HUES6 (cell line): ENCODE results near the gene UBE2S.
"Not testable (repeated sequence)": the region's sequence is repeated elsewhere in the genome, so short reads cannot be mapped to it uniquely, and the experiment has no call there.

ENCODE experiments used
- H3K27ac ChIP-seq: 2 replicates; pipeline ENCODE4 v1.7.0; 2013; ENCODE audit warnings: low read depth, mild to moderate bottlenecking, low read length, inconsistent platforms
- H3K27me3 ChIP-seq: 2 replicates; pipeline ENCODE4 v1.6.1; 2013; ENCODE audit warnings: low read length; ENCODE audit not compliant: control insufficient read depth, insufficient read depth
- H3K36me3 ChIP-seq: 2 replicates; pipeline ENCODE4 v1.6.1; 2013; ENCODE audit warnings: low read length; ENCODE audit not compliant: control insufficient read depth, insufficient read depth
- H3K4me1 ChIP-seq: 2 replicates; pipeline ENCODE4 v1.6.1; 2013; ENCODE audit warnings: low read length; ENCODE audit not compliant: control insufficient read depth, insufficient read depth
- H3K4me3 ChIP-seq: 2 replicates; pipeline ENCODE4 v1.5.1; 2013; ENCODE audit warnings: low read depth, low read length
- H3K9ac ChIP-seq: one replicate; pipeline ENCODE4 v1.6.1; 2013; ENCODE audit warnings: mild to moderate bottlenecking, low read length
- H3K9me3 ChIP-seq: 2 replicates; pipeline ENCODE4 v1.6.1; 2013; ENCODE audit warnings: low read depth, low read length; ENCODE audit not compliant: control insufficient read depth, insufficient read depth

The UBE2S gene

GRCh38 chr19:55437410-55437809, 29.8 kb upstream of the UBE2S start:
- H3K9ac ChIP-seq, result no peak overlapping the region
- no peak overlapping the region for H3K27ac ChIP-seq
- H3K36me3 ChIP-seq, result no peaks in the 10 kb centered on the region
- H3K9me3 ChIP-seq, result no peaks in the 10 kb centered on the region
- H3K27me3 ChIP-seq, result peaks cover 72% of the 10 kb centered on the region
- H3K4me1 ChIP-seq, result peaks cover 7% of the 10 kb centered on the region
- H3K4me3 ChIP-seq, result no peak overlapping the region

- Histone ChIP-seq H3K27me3 (peaks cover 72% of the 10 kb centered on the region), H3K4me1 (peaks cover 6% of the 10 kb centered on the region), H3K9me3 (no peaks in the 10 kb centered on the region), H3K9ac (no peak overlapping the region), H3K36me3 (no peaks in the 10 kb centered on the region), H3K4me3 (no peak overlapping the region), H3K27ac (no peak overlapping the region)
Measured at GRCh38 chr19:55436847-55437246, 29.3 kb upstream of the UBE2S start.

GRCh38 chr19:55435020-55435419, 27.4 kb upstream of the UBE2S start:
- Histone ChIP-seq H3K4me3 (no peak overlapping the region), H3K27ac (no peak overlapping the region), H3K4me1 (no peaks in the 10 kb centered on the region), H3K9ac (no peak overlapping the region), H3K36me3 (no peaks in the 10 kb centered on the region), H3K9me3 (no peaks in the 10 kb centered on the region), H3K27me3 (peaks cover 61% of the 10 kb centered on the region)

- no peak overlapping the region for H3K4me3 ChIP-seq
- H3K27ac ChIP-seq, result no peak overlapping the region
- no peaks in the 10 kb centered on the region for H3K4me1 ChIP-seq
- peaks cover 55% of the 10 kb centered on the region for H3K27me3 ChIP-seq
- no peaks in the 10 kb centered on the region for H3K9me3 ChIP-seq
- H3K36me3 ChIP-seq, result no peaks in the 10 kb centered on the region
- H3K9ac ChIP-seq, result no peak overlapping the region
Measured at GRCh38 chr19:55434356-55434919, 26.9 kb upstream of the UBE2S start.

GRCh38 chr19:55433292-55433691, 25.7 kb upstream of the UBE2S start:
- Histone ChIP-seq H3K9me3 (no peaks in the 10 kb centered on the region), H3K36me3 (no peaks in the 10 kb centered on the region), H3K9ac (no peak overlapping the region), H3K27me3 (peaks cover 44% of the 10 kb centered on the region), H3K27ac (no peak overlapping the region), H3K4me3 (no peak overlapping the region), H3K4me1 (no peaks in the 10 kb centered on the region)

- H3K4me3 ChIP-seq, result no peak overlapping the region
- no peak overlapping the region for H3K27ac ChIP-seq
- H3K27me3 ChIP-seq, result peaks cover 38% of the 10 kb centered on the region
- no peaks in the 10 kb centered on the region for H3K36me3 ChIP-seq
- H3K9me3 ChIP-seq, result no peaks in the 10 kb centered on the region
- H3K9ac ChIP-seq, result no peak overlapping the region
- no peaks in the 10 kb centered on the region for H3K4me1 ChIP-seq
Measured at GRCh38 chr19:55432241-55432959, 24.8 kb upstream of the UBE2S start.

- no peaks in the 10 kb centered on the region for H3K9me3 ChIP-seq
- no peak overlapping the region for H3K27ac ChIP-seq
- H3K27me3 ChIP-seq, result peaks cover 38% of the 10 kb centered on the region
- H3K4me3 ChIP-seq, result no peak overlapping the region
- no peak overlapping the region for H3K9ac ChIP-seq
- H3K4me1 ChIP-seq, result no peaks in the 10 kb centered on the region
- no peaks in the 10 kb centered on the region for H3K36me3 ChIP-seq
Measured at GRCh38 chr19:55431183-55431582, 23.6 kb upstream of the UBE2S start.

GRCh38 chr19:55426042-55426441, 18.5 kb upstream of the UBE2S start:
- H3K4me3 ChIP-seq, result no peak overlapping the region
- H3K36me3 ChIP-seq, result no peaks in the 10 kb centered on the region
- no peaks in the 10 kb centered on the region for H3K4me1 ChIP-seq
- H3K9ac ChIP-seq, result no peak overlapping the region
- no peak overlapping the region for H3K27ac ChIP-seq
- no peaks in the 10 kb centered on the region for H3K9me3 ChIP-seq
- H3K27me3 ChIP-seq, result peaks cover 6% of the 10 kb centered on the region; the same call in 1 of the 2 replicates

GRCh38 chr19:55424518-55424917, 16.9 kb upstream of the UBE2S start:
- Histone ChIP-seq H3K4me3 (no peak overlapping the region), H3K27ac (no peak overlapping the region), H3K9ac (no peak overlapping the region), H3K27me3 (peaks cover 15% of the 10 kb centered on the region), H3K4me1 (no peaks in the 10 kb centered on the region), H3K9me3 (peaks cover 3% of the 10 kb centered on the region; the same call in 1 of the 2 replicates), H3K36me3 (no peaks in the 10 kb centered on the region)

GRCh38 chr19:55423225-55424005, 15.8 kb upstream of the UBE2S start:
- H3K9ac ChIP-seq, result no peak overlapping the region
- H3K27me3 ChIP-seq, result peaks cover 15% of the 10 kb centered on the region
- H3K27ac ChIP-seq, result no peak overlapping the region
- H3K4me1 ChIP-seq, result no peaks in the 10 kb centered on the region
- H3K4me3 ChIP-seq, result no peak overlapping the region
- H3K9me3 ChIP-seq, result peaks cover 3% of the 10 kb centered on the region; the same call in 1 of the 2 replicates
- no peaks in the 10 kb centered on the region for H3K36me3 ChIP-seq

GRCh38 chr19:55421281-55421680, 13.7 kb upstream of the UBE2S start:
- H3K4me1 ChIP-seq, H3K36me3 ChIP-seq, H3K4me3 ChIP-seq, H3K9ac ChIP-seq, H3K27ac ChIP-seq, H3K9me3 ChIP-seq: not testable (repeated sequence)
- peaks cover 15% of the 10 kb centered on the region for H3K27me3 ChIP-seq
